Suprapubic skin (tissue), 4 donors: Measurements from ENCODE around the gene THRB. TPM values are rescaled to one million over a fixed set of nuclear protein-coding genes. Genes with fewer than 3 reads are reported as not detected.

Experiments
- DNase-seq, 2 donors: peaks; one replicate each; pipeline ENCODE4 v3.0.0-alpha.2; 2019; ENCODE audit warnings: low spot score in 2 of 2
- H3K27ac ChIP-seq: fragments of 200-600 bp; sonication (generic); one replicate; pipeline ENCODE4 v1.5.1; 2019
- H3K27me3 ChIP-seq: fragments of 200-600 bp; sonication (generic); one replicate; pipeline ENCODE4 v1.5.1; 2019
- H3K36me3 ChIP-seq: fragments of 200-600 bp; sonication (generic); one replicate; pipeline ENCODE4 v1.5.1; 2019
- H3K4me1 ChIP-seq: fragments of 200-600 bp; sonication (generic); one replicate; pipeline ENCODE4 v1.5.1; 2019
- H3K4me3 ChIP-seq: fragments of 200-600 bp; sonication (generic); one replicate; pipeline ENCODE4 v1.5.1; 2019; ENCODE audit warnings: mild to moderate bottlenecking
- H3K9me3 ChIP-seq: fragments of 200-600 bp; sonication (generic); one replicate; pipeline ENCODE4 v1.5.1; 2019
- EP300 ChIP-seq: sonication (generic); formaldehyde crosslinking; IDR thresholded peaks from one replicate; pipeline ENCODE4 v1.6.1; 2017; ENCODE audit warnings: antibody characterized with exemption
- POLR2A ChIP-seq, 2 donors: fragments of 450-650 bp; IDR thresholded peaks; one replicate each; pipeline ENCODE4 v1.6.1; 2017; ENCODE audit warnings: antibody characterized with exemption in 2 of 2, mild to moderate bottlenecking in 2 of 2, moderate library complexity in 2 of 2
- POLR2AphosphoS5 ChIP-seq, 3 donors: sonication (generic); formaldehyde crosslinking; IDR thresholded peaks; one replicate each; pipeline ENCODE4 v1.6.1; 2017; ENCODE audit warnings: antibody characterized with exemption in 3 of 3
- WGBS: methylation state at CpG from one replicate; pipeline ENCODE4 v1.1.5; 2018; 5-methylcytosine and 5-hydroxymethylcytosine counted together
- total RNA-seq, 4 donors: library from RNA; depleted of rRNA; stranded (reverse); fragments of >200 nt; gene quantifications; one replicate each; pipeline ENCODE4 v1.1.0, GENCODE V29; 2016
- TF ChIP-seq, protein P1 (sequence below), 2 donors: fragments of 200-600 bp in 1 of 2; fragments of 450-650 bp in 1 of 2; sonication (generic) in 1 of 2; IDR thresholded peaks; one replicate each; pipeline ENCODE4 v1.5.1; 2016 to 2019; ENCODE audit warnings: antibody characterized with exemption in 2 of 2, mild to moderate bottlenecking in 1 of 2, moderate library complexity in 1 of 2

Gene THRB
- total RNA-seq, 4 donors from 2014 or later = 16.6 to 32.9 (median 24.4) TPM

DNA sequence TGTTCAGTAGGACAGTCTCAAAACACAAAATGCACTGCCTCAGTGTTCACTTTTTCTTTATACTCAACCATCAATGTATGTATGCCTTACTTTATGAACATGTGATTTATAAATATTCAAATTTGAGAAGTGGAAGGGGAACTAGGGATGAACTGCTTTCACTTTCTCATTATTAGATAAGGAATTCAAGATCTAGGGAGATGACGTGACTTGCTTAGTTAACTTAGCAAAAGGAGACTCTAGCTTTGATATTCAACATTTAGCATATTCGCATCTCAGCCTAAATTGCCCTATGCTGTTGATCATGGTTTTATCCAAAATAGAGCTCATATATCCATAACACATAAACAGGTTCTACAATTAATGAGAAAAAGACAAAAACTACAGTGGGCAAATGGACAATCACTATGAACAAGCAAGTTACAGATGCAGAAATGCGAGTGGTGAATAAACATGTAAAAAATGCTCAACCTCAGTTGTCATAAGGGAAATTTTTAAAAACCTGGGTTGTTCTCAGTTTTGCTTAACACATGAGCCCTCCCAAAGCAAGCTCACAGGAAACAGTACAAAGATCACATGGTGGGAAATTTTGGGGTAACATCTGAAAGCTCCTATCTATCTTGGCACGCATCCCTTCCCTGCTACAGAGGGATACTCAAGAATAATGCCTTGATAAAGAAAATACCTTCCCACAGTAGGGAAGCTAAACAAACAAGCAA is 269.8 kb downstream of the THRB start:
- DNase-seq = no peak
- Histone ChIP-seq H3K27ac (no peak overlapping the region), H3K27me3 (no peaks in the 10 kb centered on the region), H3K4me3 (no peak overlapping the region), H3K4me1 (peaks cover 6% of the 10 kb centered on the region), H3K9me3 (no peaks in the 10 kb centered on the region), H3K36me3 (no peaks in the 10 kb centered on the region)
- 80% methylated on average over 4 of the region's 4 CpGs for WGBS
- TF ChIP-seq POLR2AphosphoS5 (IDR thresholded peaks at IDR 0.05) (no peak), POLR2A (IDR thresholded peaks at IDR 0.05) (no peak), EP300 (no peak)
- TF ChIP-seq, protein P1, sequence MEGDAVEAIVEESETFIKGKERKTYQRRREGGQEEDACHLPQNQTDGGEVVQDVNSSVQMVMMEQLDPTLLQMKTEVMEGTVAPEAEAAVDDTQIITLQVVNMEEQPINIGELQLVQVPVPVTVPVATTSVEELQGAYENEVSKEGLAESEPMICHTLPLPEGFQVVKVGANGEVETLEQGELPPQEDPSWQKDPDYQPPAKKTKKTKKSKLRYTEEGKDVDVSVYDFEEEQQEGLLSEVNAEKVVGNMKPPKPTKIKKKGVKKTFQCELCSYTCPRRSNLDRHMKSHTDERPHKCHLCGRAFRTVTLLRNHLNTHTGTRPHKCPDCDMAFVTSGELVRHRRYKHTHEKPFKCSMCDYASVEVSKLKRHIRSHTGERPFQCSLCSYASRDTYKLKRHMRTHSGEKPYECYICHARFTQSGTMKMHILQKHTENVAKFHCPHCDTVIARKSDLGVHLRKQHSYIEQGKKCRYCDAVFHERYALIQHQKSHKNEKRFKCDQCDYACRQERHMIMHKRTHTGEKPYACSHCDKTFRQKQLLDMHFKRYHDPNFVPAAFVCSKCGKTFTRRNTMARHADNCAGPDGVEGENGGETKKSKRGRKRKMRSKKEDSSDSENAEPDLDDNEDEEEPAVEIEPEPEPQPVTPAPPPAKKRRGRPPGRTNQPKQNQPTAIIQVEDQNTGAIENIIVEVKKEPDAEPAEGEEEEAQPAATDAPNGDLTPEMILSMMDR (IDR thresholded peaks at IDR 0.05) = no peak

DNA sequence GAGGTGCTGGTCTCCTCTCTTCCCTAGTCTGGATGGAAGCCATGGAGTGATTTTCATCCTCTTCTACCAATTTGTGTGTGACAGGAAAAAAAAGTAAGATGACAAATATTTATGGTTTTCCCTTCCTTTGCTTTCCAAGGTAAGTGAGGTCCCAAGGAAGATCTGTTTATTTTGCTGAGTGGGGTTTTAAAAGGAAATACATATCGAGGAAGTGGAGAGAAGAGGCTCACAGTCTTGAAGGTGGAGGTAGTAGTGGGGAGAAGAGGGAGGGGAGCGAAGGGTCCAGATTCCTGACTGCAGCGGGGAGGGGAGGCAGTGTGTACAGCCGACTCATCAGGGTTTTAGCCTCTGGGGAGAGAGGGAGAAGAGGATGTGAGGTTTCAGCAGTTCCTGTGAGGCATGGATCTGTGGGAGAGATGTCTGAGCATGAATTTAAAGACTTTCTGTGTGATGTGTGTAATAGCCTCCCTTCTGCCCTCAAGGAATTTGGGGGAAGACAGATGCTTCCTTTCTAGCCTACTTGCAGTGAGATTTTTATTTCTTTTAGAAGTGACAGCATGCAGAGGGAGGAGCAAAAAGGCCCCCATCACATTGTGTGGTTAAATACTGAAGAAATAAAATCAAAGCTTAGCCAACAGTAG is 272.4 kb downstream of the THRB start:
- Histone ChIP-seq H3K36me3 (no peaks in the 10 kb centered on the region), H3K27me3 (no peaks in the 10 kb centered on the region), H3K27ac (no peak overlapping the region), H3K4me1 (peaks cover 6% of the 10 kb centered on the region), H3K4me3 (no peak overlapping the region), H3K9me3 (no peaks in the 10 kb centered on the region)
- no peak for DNase-seq
- TF ChIP-seq EP300 = no peak
- TF ChIP-seq, protein P1 (IDR thresholded peaks at IDR 0.05) = no peak
- TF ChIP-seq POLR2A (IDR thresholded peaks at IDR 0.05) = no peak
- 78% methylated on average over 3 of the region's 4 CpGs for WGBS

DNA sequence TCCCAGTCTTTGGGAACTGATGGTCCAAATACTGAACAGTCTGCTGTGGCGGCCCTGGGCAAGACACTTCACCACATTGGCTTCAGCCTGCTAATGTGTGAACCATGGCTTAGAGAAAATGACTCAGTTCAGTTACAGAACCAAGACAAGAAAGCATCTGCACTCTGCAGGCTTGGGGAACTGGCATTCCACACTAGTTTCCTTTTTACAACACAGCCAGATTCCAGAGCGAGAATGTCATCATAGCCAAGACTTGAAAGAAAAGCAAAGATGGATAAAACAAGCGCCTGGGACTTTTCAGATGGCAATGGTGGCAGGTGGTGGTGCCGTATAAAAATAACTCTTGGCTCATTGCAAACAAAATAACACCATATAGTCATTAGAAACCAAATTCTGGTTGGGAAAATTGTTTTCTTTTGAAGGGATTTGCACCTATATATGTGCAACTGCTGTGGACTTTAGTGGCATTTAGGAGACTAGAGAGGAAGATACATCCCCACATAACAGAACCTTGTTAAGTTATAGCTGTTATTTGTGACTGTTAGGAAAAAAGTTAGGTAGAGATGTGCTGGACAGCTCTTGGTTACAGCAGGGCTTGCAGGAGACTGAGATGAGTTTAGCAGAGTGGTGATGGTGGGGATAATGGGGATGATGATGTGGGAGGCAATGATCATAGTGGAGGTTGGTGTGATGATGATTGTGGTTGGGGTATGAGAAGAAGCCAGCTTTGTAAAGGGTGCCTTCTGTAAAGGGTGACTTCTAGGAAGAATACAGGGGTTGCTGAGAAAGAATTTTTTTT is 273.6 kb downstream of the THRB start:
- H3K4me3 ChIP-seq = no peak overlapping the region
- no peak for DNase-seq
- H3K27me3 ChIP-seq = no peaks in the 10 kb centered on the region
- no peaks in the 10 kb centered on the region for H3K9me3 ChIP-seq
- no peak overlapping the region for H3K27ac ChIP-seq
- H3K36me3 ChIP-seq = no peaks in the 10 kb centered on the region
- TF ChIP-seq POLR2A (IDR thresholded peaks at IDR 0.05) = no peak
- no peak for TF ChIP-seq EP300
- TF ChIP-seq POLR2AphosphoS5 (IDR thresholded peaks at IDR 0.05) = no peak
- H3K4me1 ChIP-seq = peaks cover 6% of the 10 kb centered on the region
- WGBS = 32% methylated on average over 4 of the region's 4 CpGs

DNA sequence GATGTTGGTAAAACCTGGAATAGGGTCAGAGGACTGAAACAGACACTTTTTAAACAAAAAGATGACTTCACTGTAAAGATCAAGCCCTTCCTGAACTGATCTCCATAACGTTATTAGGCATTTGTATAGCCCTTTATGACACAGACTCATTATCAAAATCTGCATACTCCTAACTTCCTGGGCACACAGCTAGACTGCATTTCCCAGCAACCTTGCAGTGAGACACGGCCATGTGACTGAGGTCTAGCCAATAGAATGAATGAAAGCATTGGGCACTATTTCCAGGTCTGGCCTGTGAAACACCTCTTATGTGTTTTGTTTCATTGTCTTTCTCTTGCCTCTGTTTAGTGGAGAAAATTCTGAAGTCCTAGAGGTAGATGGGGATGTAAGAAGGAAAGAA is 279.1 kb downstream of the THRB start:
- peaks cover 15% of the 10 kb centered on the region for H3K4me1 ChIP-seq
- 73% methylated on average over 2 of the region's 2 CpGs for WGBS
- no peak overlapping the region for H3K4me3 ChIP-seq
- no peak overlapping the region for H3K27ac ChIP-seq
- no peaks in the 10 kb centered on the region for H3K27me3 ChIP-seq
- H3K9me3 ChIP-seq = no peaks in the 10 kb centered on the region
- no peaks in the 10 kb centered on the region for H3K36me3 ChIP-seq
- DNase-seq = no peak
- no peak for TF ChIP-seq EP300
- TF ChIP-seq, protein P1 (IDR thresholded peaks at IDR 0.05) = no peak
- no peak for TF ChIP-seq POLR2A (IDR thresholded peaks at IDR 0.05)
- TF ChIP-seq POLR2AphosphoS5 (IDR thresholded peaks at IDR 0.05) = no peak

DNA sequence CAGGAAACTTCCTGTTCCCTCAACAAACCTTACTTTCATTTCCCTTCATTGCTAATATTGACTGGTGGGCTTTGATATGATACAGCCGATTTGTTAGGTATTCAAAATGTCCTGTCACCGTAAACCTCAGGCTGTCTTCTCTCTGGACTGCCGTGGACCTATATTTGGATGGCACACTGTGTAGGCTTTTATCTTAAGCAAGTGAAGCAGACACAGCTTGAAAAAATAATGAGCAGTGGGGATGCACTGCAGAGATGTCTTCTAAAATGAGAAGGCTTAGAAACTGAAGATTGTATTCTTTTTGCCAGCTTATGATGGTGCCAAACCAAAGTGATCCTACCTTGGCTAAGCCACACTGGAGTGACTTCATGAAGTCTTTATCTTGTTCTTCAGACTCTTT is 283.3 kb downstream of the THRB start:
- Histone ChIP-seq H3K4me1 (peaks cover 15% of the 10 kb centered on the region), H3K9me3 (no peaks in the 10 kb centered on the region), H3K4me3 (no peak overlapping the region), H3K27ac (no peak overlapping the region), H3K36me3 (no peaks in the 10 kb centered on the region), H3K27me3 (no peaks in the 10 kb centered on the region)
- 85% methylated on average over 3 of the region's 3 CpGs for WGBS
- DNase-seq = no peak
- TF ChIP-seq EP300 = no peak
- TF ChIP-seq, protein P1 (IDR thresholded peaks at IDR 0.05) = no peak
- TF ChIP-seq POLR2A (IDR thresholded peaks at IDR 0.05) = no peak
- TF ChIP-seq POLR2AphosphoS5 (IDR thresholded peaks at IDR 0.05) = no peak
